ENCODE data around the gene TTC32. TPM values are rescaled to one million over a fixed set of nuclear protein-coding genes. Genes with fewer than 3 reads are reported as not detected.

The TTC32 gene
- total RNA-seq, 1 donor from 2014 or later: 4.2 TPM

DNA sequence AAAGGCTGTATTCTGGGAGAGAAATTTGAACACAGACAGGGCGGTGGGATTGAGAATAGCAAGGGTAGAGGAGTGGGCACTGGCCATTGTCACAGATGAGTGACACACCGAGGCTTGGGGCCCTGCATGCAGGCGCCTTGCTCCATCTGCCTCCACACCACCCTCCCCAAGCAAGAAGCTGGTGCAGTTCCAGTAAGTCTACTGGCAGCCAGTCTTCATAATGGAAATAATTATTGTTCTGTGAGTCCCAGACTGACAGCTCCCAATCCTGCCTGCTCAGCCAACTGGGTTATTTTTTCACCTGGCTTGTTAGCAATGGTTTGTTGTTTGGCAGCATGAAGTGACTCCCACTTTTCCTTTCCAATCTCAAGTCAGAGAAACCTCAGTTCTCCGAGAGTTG lies 13.0 kb downstream of the TTC32 start:
- Histone ChIP-seq H3K27ac (ENCODE audit: low read depth, low read length) (no peak overlapping the region), H3K9me3 (ENCODE audit: insufficient read depth, low read depth, low read length) (no peaks in the 10 kb centered on the region), H3K36me3 (ENCODE audit: insufficient read depth, low read length) (no peaks in the 10 kb centered on the region), H3K4me1 (ENCODE audit: insufficient read depth, low read length) (no peaks in the 10 kb centered on the region), H3K9ac (ENCODE audit: low read length) (no peak overlapping the region), H4K20me1 (ENCODE audit: insufficient read depth, low read length) (no peaks in the 10 kb centered on the region), H2AFZ (ENCODE audit: low read depth, low read length) (no peak overlapping the region), H3K79me2 (ENCODE audit: insufficient read depth, low read length) (peaks cover 8% of the 10 kb centered on the region), H3K27me3 (ENCODE audit: insufficient read depth, low read length) (no peaks in the 10 kb centered on the region), H3K4me2 (ENCODE audit: low read length) (no peak overlapping the region), H3K4me3 (ENCODE audit: insufficient read depth, low read depth, low read length) (no peak overlapping the region)
- FAIRE-seq: no peak
- H3K36me3 Mint-ChIP-seq (ENCODE audit: low read depth, unreplicated experiment): peaks cover 2% of the 10 kb centered on the region
- TF ChIP-seq, protein P1, sequence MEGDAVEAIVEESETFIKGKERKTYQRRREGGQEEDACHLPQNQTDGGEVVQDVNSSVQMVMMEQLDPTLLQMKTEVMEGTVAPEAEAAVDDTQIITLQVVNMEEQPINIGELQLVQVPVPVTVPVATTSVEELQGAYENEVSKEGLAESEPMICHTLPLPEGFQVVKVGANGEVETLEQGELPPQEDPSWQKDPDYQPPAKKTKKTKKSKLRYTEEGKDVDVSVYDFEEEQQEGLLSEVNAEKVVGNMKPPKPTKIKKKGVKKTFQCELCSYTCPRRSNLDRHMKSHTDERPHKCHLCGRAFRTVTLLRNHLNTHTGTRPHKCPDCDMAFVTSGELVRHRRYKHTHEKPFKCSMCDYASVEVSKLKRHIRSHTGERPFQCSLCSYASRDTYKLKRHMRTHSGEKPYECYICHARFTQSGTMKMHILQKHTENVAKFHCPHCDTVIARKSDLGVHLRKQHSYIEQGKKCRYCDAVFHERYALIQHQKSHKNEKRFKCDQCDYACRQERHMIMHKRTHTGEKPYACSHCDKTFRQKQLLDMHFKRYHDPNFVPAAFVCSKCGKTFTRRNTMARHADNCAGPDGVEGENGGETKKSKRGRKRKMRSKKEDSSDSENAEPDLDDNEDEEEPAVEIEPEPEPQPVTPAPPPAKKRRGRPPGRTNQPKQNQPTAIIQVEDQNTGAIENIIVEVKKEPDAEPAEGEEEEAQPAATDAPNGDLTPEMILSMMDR (IDR thresholded peaks at IDR 0.05; ENCODE audit: insufficient read depth, low read depth, low read length): no peak
- no peak for TF ChIP-seq EZH2 (IDR thresholded peaks at IDR 0.05; ENCODE audit: insufficient read depth, low read length)
- H3K27ac Mint-ChIP-seq (ENCODE audit: unreplicated experiment): no peak overlapping the region
- no peak overlapping the region for H3K4me3 Mint-ChIP-seq (ENCODE audit: unreplicated experiment)
- peaks cover 3% of the 10 kb centered on the region for H3K27me3 Mint-ChIP-seq (ENCODE audit: low read depth, unreplicated experiment)
- H3K9me3 Mint-ChIP-seq (ENCODE audit: unreplicated experiment): no peaks in the 10 kb centered on the region
- H3K4me1 Mint-ChIP-seq (ENCODE audit: low read depth, unreplicated experiment): peaks cover 3% of the 10 kb centered on the region
- no peak for DNase-seq (ENCODE audit: low read depth)

DNA sequence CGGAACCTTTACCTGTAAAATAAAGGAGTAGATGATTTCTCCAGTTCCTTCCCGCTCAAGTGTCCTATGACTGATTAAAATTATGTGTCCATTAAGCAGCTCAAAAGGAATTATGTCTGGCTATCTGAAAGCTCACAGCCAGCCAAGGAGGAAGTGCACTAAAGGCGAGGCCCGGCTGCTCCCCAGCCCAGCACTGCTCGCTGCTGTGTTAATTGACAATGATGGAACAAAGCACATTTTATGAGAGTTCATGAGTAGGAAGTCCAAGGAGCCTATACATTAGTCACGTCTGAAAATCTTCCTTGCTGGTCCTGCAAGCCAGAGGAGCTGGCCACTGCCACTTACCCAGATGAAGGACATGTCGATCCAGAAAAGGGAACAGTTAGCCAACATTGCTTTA lies 14.3 kb downstream of the TTC32 start:
- H2AFZ ChIP-seq (ENCODE audit: low read depth, low read length): no peak overlapping the region
- peaks cover 3% of the 10 kb centered on the region for H3K4me1 Mint-ChIP-seq (ENCODE audit: low read depth, unreplicated experiment)
- DNase-seq (ENCODE audit: low read depth) (no peak), FAIRE-seq (no peak)
- no peak overlapping the region for H3K4me2 ChIP-seq (ENCODE audit: low read length)
- no peak for TF ChIP-seq EZH2 (IDR thresholded peaks at IDR 0.05; ENCODE audit: insufficient read depth, low read length)
- TF ChIP-seq, protein P1 (IDR thresholded peaks at IDR 0.05; ENCODE audit: insufficient read depth, low read depth, low read length): no peak
- peaks cover 11% of the 10 kb centered on the region for H3K27me3 Mint-ChIP-seq (ENCODE audit: low read depth, unreplicated experiment)
- H4K20me1 ChIP-seq (ENCODE audit: insufficient read depth, low read length): no peaks in the 10 kb centered on the region
- H3K27ac ChIP-seq (ENCODE audit: low read depth, low read length): no peak overlapping the region
- no peaks in the 10 kb centered on the region for H3K9me3 Mint-ChIP-seq (ENCODE audit: unreplicated experiment)
- no peak overlapping the region for H3K27ac Mint-ChIP-seq (ENCODE audit: unreplicated experiment)
- H3K27me3 ChIP-seq (ENCODE audit: insufficient read depth, low read length): no peaks in the 10 kb centered on the region
- no peak overlapping the region for H3K4me3 Mint-ChIP-seq (ENCODE audit: unreplicated experiment)
- peaks cover 4% of the 10 kb centered on the region for H3K36me3 Mint-ChIP-seq (ENCODE audit: low read depth, unreplicated experiment)
- no peak overlapping the region for H3K4me3 ChIP-seq (ENCODE audit: insufficient read depth, low read depth, low read length)
- H3K36me3 ChIP-seq (ENCODE audit: insufficient read depth, low read length): no peaks in the 10 kb centered on the region
- H3K4me1 ChIP-seq (ENCODE audit: insufficient read depth, low read length): no peaks in the 10 kb centered on the region
- no peaks in the 10 kb centered on the region for H3K79me2 ChIP-seq (ENCODE audit: insufficient read depth, low read length)
- H3K9me3 ChIP-seq (ENCODE audit: insufficient read depth, low read depth, low read length): no peaks in the 10 kb centered on the region
- no peak overlapping the region for H3K9ac ChIP-seq (ENCODE audit: low read length)

DNA sequence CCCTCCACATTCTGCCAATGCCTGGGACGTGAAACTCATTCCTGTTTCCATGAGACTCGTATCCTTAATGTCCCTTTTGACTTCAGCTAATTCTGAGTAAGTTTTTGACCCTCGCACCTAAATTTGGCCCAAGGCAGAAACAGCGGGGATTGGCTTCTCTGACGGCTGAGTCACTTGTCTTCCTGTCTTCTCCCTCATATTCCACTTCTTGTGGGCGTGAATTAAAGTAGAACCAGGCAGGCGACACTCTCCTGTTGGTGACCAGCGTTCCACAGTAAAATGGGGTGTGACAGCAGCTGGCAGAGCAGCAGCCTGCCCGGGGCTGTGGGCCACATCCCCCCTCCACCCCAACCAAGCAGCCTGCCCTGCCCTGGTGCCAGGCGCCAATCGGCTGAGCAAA lies 15.5 kb downstream of the TTC32 start:
- no peaks in the 10 kb centered on the region for H3K36me3 ChIP-seq (ENCODE audit: insufficient read depth, low read length)
- peaks cover under 1% of the 10 kb centered on the region for H3K9me3 Mint-ChIP-seq (ENCODE audit: unreplicated experiment)
- FAIRE-seq (no peak), DNase-seq (ENCODE audit: low read depth) (no peak)
- no peaks in the 10 kb centered on the region for H3K27me3 ChIP-seq (ENCODE audit: insufficient read depth, low read length)
- peaks cover 3% of the 10 kb centered on the region for H3K4me1 Mint-ChIP-seq (ENCODE audit: low read depth, unreplicated experiment)
- TF ChIP-seq EZH2 (IDR thresholded peaks at IDR 0.05; ENCODE audit: insufficient read depth, low read length): no peak
- TF ChIP-seq, protein P1 (IDR thresholded peaks at IDR 0.05; ENCODE audit: insufficient read depth, low read depth, low read length): no peak
- H3K9ac ChIP-seq (ENCODE audit: low read length): no peak overlapping the region
- no peak overlapping the region for H2AFZ ChIP-seq (ENCODE audit: low read depth, low read length)
- H3K27me3 Mint-ChIP-seq (ENCODE audit: low read depth, unreplicated experiment): peaks cover 22% of the 10 kb centered on the region
- no peak overlapping the region for H3K27ac ChIP-seq (ENCODE audit: low read depth, low read length)
- H3K27ac Mint-ChIP-seq (ENCODE audit: unreplicated experiment): no peak overlapping the region
- no peak overlapping the region for H3K4me3 Mint-ChIP-seq (ENCODE audit: unreplicated experiment)
- H3K4me3 ChIP-seq (ENCODE audit: insufficient read depth, low read depth, low read length): no peak overlapping the region
- H3K36me3 Mint-ChIP-seq (ENCODE audit: low read depth, unreplicated experiment): peaks cover 4% of the 10 kb centered on the region
- no peaks in the 10 kb centered on the region for H4K20me1 ChIP-seq (ENCODE audit: insufficient read depth, low read length)
- no peaks in the 10 kb centered on the region for H3K79me2 ChIP-seq (ENCODE audit: insufficient read depth, low read length)
- no peaks in the 10 kb centered on the region for H3K9me3 ChIP-seq (ENCODE audit: insufficient read depth, low read depth, low read length)
- H3K4me1 ChIP-seq (ENCODE audit: insufficient read depth, low read length): no peaks in the 10 kb centered on the region
- no peak overlapping the region for H3K4me2 ChIP-seq (ENCODE audit: low read length)

Measured in astrocyte (in vitro differentiated cells and primary cell).